Small intestine (tissue), 16 donors: ENCODE measurements around the gene ARHGAP30. TPM values are rescaled to one million over a fixed set of nuclear protein-coding genes. Genes with fewer than 3 reads are reported as not detected.
A peak's percentile ranks its signal among the peaks of the same experiment; 100 is the strongest.
"Not testable (repeated sequence)": the region's sequence is repeated elsewhere in the genome, so short reads cannot be mapped to it uniquely, and the experiment has no call there.

Source experiments
- DNase-seq, 2 donors: peaks; one replicate each; pipeline versions ENCODE4 v3.0.0 to v3.0.0-alpha.2; 2013
- FAIRE-seq: peaks from 2 replicates; lab custom pipeline; 2012; peaks lifted over from hg19 to GRCh38; lab: Jason Lieb, UNC
- H3K27ac ChIP-seq, 3 donors: one replicate each; pipeline ENCODE4 v1.5.1; 2013; ENCODE audit warnings: low read length in 2 of 3, mild to moderate bottlenecking in 2 of 3, control low read depth in 1 of 3, inconsistent platforms in 1 of 3, low read depth in 1 of 3, moderate library complexity in 1 of 3
- H3K27me3 ChIP-seq, 3 donors: one replicate each; pipeline ENCODE4 v1.6.1; 2013; ENCODE audit warnings: low read length in 3 of 3, inconsistent platforms in 1 of 3; ENCODE audit not compliant: control insufficient read depth in 3 of 3, insufficient read depth in 3 of 3
- H3K36me3 ChIP-seq, 3 donors: one replicate each; pipeline ENCODE4 v1.6.1; 2013; ENCODE audit warnings: low read length in 3 of 3, inconsistent platforms in 1 of 3, low read depth in 1 of 3, mild to moderate bottlenecking in 1 of 3, moderate library complexity in 1 of 3; ENCODE audit not compliant: control insufficient read depth in 3 of 3, insufficient read depth in 2 of 3
- H3K4me1 ChIP-seq, 3 donors: one replicate each; pipeline ENCODE4 v1.6.1; 2013; ENCODE audit warnings: low read length in 2 of 3, inconsistent platforms in 1 of 3, low read depth in 1 of 3, mild to moderate bottlenecking in 1 of 3, moderate library complexity in 1 of 3; ENCODE audit not compliant: control insufficient read depth in 3 of 3, insufficient read depth in 2 of 3
- H3K4me3 ChIP-seq, 3 donors: one replicate each; pipeline ENCODE4 v1.5.1; 2013; ENCODE audit warnings: low read length in 3 of 3, control low read depth in 1 of 3, inconsistent platforms in 1 of 3, low read depth in 1 of 3, mild to moderate bottlenecking in 1 of 3, moderate library complexity in 1 of 3
- H3K9me3 ChIP-seq, 2 donors: one replicate each; pipeline ENCODE4 v1.6.1; 2013; ENCODE audit warnings: low read depth in 1 of 2, low read length in 1 of 2; ENCODE audit not compliant: control insufficient read depth in 2 of 2, insufficient read depth in 1 of 2
- WGBS, 3 donors: extraction: QIAGEN DNeasy Blood & Tissue Kit; methylation state at CpG; one replicate each; pipeline ENCODE4 v1.1.7; 2013; 5-methylcytosine and 5-hydroxymethylcytosine counted together
- long read RNA-seq, 10 donors: transcript quantifications; one replicate each; lab custom pipeline, GENCODE V29; 2026
- polyA plus RNA-seq, 4 donors: library from polyadenylated mRNA; stranded (reverse) in 3 of 4; unstranded in 1 of 4; fragments of 200-250 nt in 3 of 4; fragments of 120-200 nt in 1 of 4; gene quantifications; one replicate each; pipeline versions ENCODE4 v1.2.1 to v1.2.3, GENCODE V29; 2013
- donor health status: healthy with polysubstance abuse.
- donor health status: control.
- donor health status: control.
- donor health status: Bipolar disorder and iron deficiency.
- donor health status: healthy.

Gene ARHGAP30, protein sequence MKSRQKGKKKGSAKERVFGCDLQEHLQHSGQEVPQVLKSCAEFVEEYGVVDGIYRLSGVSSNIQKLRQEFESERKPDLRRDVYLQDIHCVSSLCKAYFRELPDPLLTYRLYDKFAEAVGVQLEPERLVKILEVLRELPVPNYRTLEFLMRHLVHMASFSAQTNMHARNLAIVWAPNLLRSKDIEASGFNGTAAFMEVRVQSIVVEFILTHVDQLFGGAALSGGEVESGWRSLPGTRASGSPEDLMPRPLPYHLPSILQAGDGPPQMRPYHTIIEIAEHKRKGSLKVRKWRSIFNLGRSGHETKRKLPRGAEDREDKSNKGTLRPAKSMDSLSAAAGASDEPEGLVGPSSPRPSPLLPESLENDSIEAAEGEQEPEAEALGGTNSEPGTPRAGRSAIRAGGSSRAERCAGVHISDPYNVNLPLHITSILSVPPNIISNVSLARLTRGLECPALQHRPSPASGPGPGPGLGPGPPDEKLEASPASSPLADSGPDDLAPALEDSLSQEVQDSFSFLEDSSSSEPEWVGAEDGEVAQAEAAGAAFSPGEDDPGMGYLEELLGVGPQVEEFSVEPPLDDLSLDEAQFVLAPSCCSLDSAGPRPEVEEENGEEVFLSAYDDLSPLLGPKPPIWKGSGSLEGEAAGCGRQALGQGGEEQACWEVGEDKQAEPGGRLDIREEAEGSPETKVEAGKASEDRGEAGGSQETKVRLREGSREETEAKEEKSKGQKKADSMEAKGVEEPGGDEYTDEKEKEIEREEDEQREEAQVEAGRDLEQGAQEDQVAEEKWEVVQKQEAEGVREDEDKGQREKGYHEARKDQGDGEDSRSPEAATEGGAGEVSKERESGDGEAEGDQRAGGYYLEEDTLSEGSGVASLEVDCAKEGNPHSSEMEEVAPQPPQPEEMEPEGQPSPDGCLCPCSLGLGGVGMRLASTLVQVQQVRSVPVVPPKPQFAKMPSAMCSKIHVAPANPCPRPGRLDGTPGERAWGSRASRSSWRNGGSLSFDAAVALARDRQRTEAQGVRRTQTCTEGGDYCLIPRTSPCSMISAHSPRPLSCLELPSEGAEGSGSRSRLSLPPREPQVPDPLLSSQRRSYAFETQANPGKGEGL
- 1 to 10 TPM; 2.2 to 5.8 (median 5.2) TPM for polyA plus RNA-seq
- long read RNA-seq, donor 1 = 0 reads
- long read RNA-seq, donor 2, partial matches to known transcripts = 6 of 6 reads
- long read RNA-seq, donor 2, other reads (novel, unspliced or antisense) = 0 of 6 reads
- long read RNA-seq, donor 3 = 0 reads
- long read RNA-seq, donor 4 = 0 reads
- long read RNA-seq, donor 5 = 0 reads
- long read RNA-seq, donor 6 = 0 reads
- long read RNA-seq, donor 7 = 0 reads
- long read RNA-seq, donor 8 = 0 reads
- long read RNA-seq, donor 9 = 0 reads
- long read RNA-seq, donor 10, partial matches to known transcripts = 19 of 19 reads
- long read RNA-seq, donor 10, other reads (novel, unspliced or antisense) = 0 of 19 reads

DNA sequence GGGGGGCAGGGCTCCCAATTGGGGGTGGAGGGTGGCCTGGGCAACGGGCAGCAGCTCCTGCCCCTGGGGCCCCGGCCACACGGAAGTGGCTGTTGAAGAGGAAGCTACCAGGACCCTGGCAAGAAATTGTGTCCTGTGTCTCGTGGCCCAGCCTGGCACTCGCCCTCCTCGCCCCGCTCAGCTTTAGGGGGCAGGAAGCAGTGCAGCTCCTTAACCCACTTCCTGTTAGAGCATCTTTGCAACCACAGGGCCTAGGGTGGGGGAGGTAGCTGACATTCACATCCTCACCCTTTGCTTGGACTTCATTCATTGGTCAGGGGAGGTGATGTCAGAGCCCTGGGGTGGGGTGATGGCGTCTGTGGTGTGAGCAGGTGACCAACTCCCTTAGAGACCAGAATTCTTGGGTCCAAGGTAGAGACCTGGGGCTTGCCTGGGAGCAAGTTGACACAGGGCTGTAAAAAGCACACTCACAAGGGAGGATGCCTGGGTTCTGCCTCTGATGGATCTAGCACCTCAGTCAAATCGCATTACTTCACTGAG lies at the start of gene ARHGAP30:
ARHGAP30 (minus strand) TSS at position 161 of the 540 bp plus-strand sequence. CDS start 267 bp downstream, outside the sequence.
- DNase-seq = peak in 1 of 2 donors; percentile 72
- Histone ChIP-seq H3K36me3 (no peaks in the 10 kb centered on the region), H3K4me1 (no peaks in the 10 kb centered on the region), H3K27ac (peak within 1 kb of the TSS in 2 of 3 donors; percentile 43 to 89), H3K9me3 (peaks cover 0 to 4% of the 10 kb centered on the region in 2 donors), H3K4me3 (peak within 1 kb of the TSS; percentile 27 to 61 (median 53)), H3K27me3 (no peaks in the 10 kb centered on the region)
- no peak for FAIRE-seq
- WGBS, 3 donors = 57 to 92% (median 64%) methylated on average over 9 of the region's 9 CpGs

DNA sequence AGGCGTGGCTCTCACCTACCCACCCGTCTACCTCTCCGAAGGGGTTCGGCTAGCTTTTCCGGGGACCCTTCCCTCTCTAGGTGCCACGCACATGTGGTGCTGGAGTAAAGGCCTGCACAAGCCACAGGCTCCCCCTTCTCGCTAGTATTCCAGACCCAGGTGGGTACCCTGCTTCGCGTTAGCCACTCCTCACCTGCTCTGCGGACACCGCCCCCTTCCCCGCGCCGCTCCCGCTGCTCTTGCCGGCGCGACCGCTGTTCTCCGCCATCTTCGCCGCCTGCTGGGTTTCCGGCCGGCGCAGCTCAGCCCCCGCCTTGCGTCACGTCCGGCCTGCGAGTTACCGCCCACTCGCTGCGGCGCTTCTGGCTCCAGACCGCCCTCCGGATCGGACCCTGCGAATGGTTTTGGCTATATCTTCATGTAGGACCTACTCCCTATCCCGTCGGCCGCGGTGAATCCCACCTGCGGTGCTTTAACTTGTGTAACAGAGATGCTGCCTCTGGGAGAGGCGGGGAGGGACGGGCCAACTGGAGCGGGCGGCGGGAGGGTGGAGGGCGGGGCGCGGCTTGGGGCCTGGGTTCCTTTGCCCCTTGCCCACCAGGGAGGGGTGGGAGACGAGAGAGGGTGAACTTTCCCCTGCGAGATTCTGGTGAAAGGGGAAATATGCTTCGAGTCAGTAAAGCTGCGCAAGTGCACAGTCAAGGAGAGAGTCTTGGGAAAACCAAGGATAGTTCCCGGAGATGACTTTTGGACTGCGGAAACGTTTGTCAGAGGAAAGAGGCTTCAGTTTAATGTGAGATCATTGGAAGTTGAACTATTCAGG lies 48.3 kb upstream of the ARHGAP30 start, which contains the start of the genes NIT1 and PFDN2:
NIT1 (plus strand) TSS at position 347 of the 823 bp plus-strand sequence; CDS start at position 419, 72 bp downstream.
PFDN2 (minus strand) TSS at position 279 of the 823 bp plus-strand sequence; CDS start at position 268, 11 bp downstream.
- Histone ChIP-seq H3K9me3 (no peaks in the 10 kb centered on the region), H3K4me3 (peak within 1 kb of the TSS; percentile 80 to 94 (median 85)), H3K27ac (peak within 1 kb of the TSS; percentile 92 to 97 (median 95)), H3K4me1 (peaks cover 4 to 43% (median 12%) of the 10 kb centered on the region in 3 donors), H3K36me3 (peaks cover 12 to 37% (median 19%) of the 10 kb centered on the region in 3 donors), H3K27me3 (no peaks in the 10 kb centered on the region)
- DNase-seq (peak; percentile 85 to 97), FAIRE-seq (no peak)
- WGBS, 3 donors = 0 to 1% (median 0%) methylated on average over 58 of the region's 58 CpGs

DNA sequence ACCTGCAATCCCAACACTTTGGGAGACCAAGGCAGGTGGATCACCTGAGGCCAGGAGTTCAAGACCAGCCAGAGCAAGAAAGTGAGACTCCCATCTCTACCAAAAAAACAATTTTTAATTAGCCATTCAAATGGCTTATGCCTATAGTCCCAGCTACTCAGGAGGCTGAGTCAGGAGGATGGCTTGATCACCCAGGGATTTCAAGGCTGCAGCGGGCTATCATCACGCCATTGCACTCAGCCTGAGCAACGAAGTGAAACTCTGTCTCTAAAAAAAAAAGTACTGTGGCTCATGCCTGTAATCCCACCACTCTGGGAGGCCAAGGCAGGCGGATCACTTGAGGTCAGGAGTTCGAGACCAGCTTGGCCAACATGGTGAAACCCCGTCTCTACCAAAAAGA lies 46.3 kb upstream of the ARHGAP30 start:
- H3K4me3 ChIP-seq, FAIRE-seq, H3K9me3 ChIP-seq, DNase-seq, H3K27me3 ChIP-seq, H3K27ac ChIP-seq: not testable (repeated sequence)
- peaks cover 2 to 35% (median 12%) of the 10 kb centered on the region in 3 donors for H3K4me1 ChIP-seq
- 85 to 90% (median 88%) methylated on average over 6 of the region's 6 CpGs for WGBS, 3 donors
- peaks cover 5 to 20% (median 5%) of the 10 kb centered on the region in 3 donors for H3K36me3 ChIP-seq

DNA sequence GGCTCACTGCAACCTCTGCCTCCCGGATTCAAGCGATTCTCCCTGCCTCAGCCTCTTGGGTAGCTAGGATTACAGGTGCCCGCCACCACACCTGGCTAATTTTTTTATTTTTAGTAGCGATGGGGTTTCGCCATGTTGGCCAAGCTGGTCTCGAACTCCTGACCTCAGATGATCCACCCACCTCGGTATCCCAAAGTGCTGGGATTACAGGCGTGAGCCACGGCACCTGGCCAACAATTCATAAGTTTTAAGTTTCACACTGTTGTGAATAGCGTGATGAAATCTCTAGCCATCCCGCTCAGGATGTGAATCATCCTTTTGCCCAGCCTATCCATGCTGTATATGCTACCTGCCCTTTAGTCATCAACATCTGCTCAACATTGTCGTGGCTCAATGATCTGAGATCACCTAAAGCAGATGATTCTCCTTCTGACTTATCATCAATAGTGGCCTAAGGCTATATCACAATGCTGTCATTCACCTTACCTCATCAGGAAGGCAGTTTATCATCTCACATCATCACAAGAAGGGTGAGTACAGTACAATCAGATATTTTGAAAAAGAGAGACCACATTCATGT lies 45.5 kb upstream of the ARHGAP30 start:
- H3K27me3 ChIP-seq = no peaks in the 10 kb centered on the region
- no peak for DNase-seq
- no peak for FAIRE-seq
- no peaks in the 10 kb centered on the region for H3K9me3 ChIP-seq
- no peak overlapping the region for H3K27ac ChIP-seq
- no peak overlapping the region for H3K4me3 ChIP-seq
- peaks cover 2 to 28% (median 12%) of the 10 kb centered on the region in 3 donors for H3K4me1 ChIP-seq
- H3K36me3 ChIP-seq = peaks cover 0 to 13% (median 0%) of the 10 kb centered on the region in 3 donors
- WGBS, 3 donors = 84 to 88% (median 85%) methylated on average over 12 of the region's 12 CpGs

DNA sequence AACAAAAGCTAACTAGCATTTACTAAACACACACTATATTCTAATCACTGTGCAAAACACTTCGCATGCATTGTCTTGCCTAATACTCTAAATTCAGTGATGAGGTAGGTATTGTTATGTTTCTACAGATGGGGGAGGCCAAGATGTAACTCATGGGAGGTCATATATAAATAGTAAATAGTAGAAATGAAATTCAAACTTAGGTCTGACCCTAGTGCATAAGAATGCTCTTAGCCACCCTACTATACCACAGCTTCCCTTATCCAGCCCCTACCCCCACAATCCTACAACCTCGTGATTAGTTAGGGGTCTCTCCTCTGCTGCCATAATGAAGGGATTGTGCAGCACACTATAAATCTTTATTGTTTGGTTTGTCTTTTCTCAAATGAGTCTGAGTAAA lies 44.9 kb upstream of the ARHGAP30 start:
- H3K27me3 ChIP-seq = no peaks in the 10 kb centered on the region
- H3K9me3 ChIP-seq = no peaks in the 10 kb centered on the region
- no peak overlapping the region for H3K4me3 ChIP-seq
- H3K27ac ChIP-seq = no peak overlapping the region
- no peak for DNase-seq
- H3K36me3 ChIP-seq = peaks cover 0 to 19% (median 0%) of the 10 kb centered on the region in 3 donors
- peaks cover 2 to 21% (median 12%) of the 10 kb centered on the region in 3 donors for H3K4me1 ChIP-seq
- WGBS, 3 donors = 78 to 92% (median 86%) methylated on average over 2 of the region's 2 CpGs
- no peak for FAIRE-seq

DNA sequence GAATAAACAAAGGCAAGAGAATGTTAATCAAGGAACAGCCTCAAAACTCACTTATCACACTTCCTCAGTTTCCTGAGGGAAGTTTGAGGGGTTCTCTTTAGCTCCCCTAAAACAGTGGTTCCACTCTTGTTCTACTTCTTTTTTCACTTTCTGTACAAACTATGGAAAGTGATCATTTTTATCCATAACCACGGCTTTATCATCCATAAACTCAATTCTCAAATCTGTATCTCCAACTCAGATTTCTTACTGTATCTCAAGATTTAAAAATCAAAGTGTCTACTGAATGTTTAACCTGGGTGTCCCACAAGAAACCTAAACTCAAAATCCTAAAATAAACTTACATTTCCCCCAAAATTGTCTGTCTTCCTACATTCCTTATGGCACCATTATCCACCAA lies 44.2 kb upstream of the ARHGAP30 start:
- 67 to 85% (median 82%) methylated on average over 1 of the region's 1 CpG for WGBS, 3 donors
- peaks cover 2 to 15% (median 6%) of the 10 kb centered on the region in 3 donors for H3K4me1 ChIP-seq

More for the DNA sequence above, 44.2 kb upstream of the ARHGAP30 start:
- H3K27me3 ChIP-seq = no peaks in the 10 kb centered on the region
- no peak overlapping the region for H3K27ac ChIP-seq
- DNase-seq (no peak), FAIRE-seq (no peak)
- no peaks in the 10 kb centered on the region for H3K9me3 ChIP-seq
- peaks cover 0 to 20% (median 0%) of the 10 kb centered on the region in 3 donors for H3K36me3 ChIP-seq
- H3K4me3 ChIP-seq = no peak overlapping the region
